Tibial nerve (tissue), 4 donors: Measurements from ENCODE around the gene TEX2. TPM values are rescaled to one million over a fixed set of nuclear protein-coding genes. Genes with fewer than 3 reads are reported as not detected.

ENCODE experiments used
- DNase-seq, 2 donors: peaks; one replicate each; pipeline ENCODE4 v3.0.0-alpha.2; 2019; ENCODE audit warnings: low spot score in 2 of 2
- H3K27ac ChIP-seq, 4 donors: fragments of 200-600 bp; sonication (generic) in 3 of 4; one replicate each; pipeline ENCODE4 v1.5.1; 2017 to 2019; ENCODE audit warnings: mild to moderate bottlenecking in 1 of 4
- H3K27me3 ChIP-seq, 2 donors: fragments of 200-600 bp; sonication (generic) in 1 of 2; one replicate each; pipeline versions ENCODE4 v1.5.1 to v1.6.0; 2017 to 2019
- H3K36me3 ChIP-seq, 3 donors: fragments of 200-600 bp; sonication (generic); one replicate each; pipeline ENCODE4 v1.5.1; 2018 to 2019
- H3K4me1 ChIP-seq, 4 donors: fragments of 200-600 bp; sonication (generic) in 3 of 4; one replicate each; pipeline ENCODE4 v1.5.1; 2017 to 2019
- H3K4me3 ChIP-seq, 4 donors: fragments of 200-600 bp; sonication (generic) in 3 of 4; one replicate each; pipeline ENCODE4 v1.5.1; 2017 to 2019; ENCODE audit warnings: mild to moderate bottlenecking in 1 of 4, moderate library complexity in 1 of 4
- H3K9me3 ChIP-seq, 4 donors: fragments of 200-600 bp; sonication (generic) in 3 of 4; one replicate each; pipeline ENCODE4 v1.5.1; 2017 to 2019
- CTCF ChIP-seq, 5 experiments: fragments of 200-600 bp in 3 of 5; fragments of 450-650 bp in 2 of 5; sonication (generic) in 3 of 5; IDR thresholded peaks; one replicate each; pipeline ENCODE4 v1.5.1; 2016 to 2019; ENCODE audit warnings: antibody characterized with exemption in 5 of 5, mild to moderate bottlenecking in 3 of 5, moderate library complexity in 2 of 5
- EP300 ChIP-seq, 2 donors: sonication (generic); formaldehyde crosslinking; IDR thresholded peaks; one replicate each; pipeline ENCODE4 v1.6.1; 2017; ENCODE audit warnings: antibody characterized with exemption in 2 of 2, mild to moderate bottlenecking in 1 of 2
- POLR2A ChIP-seq, 2 donors: fragments of 450-650 bp; IDR thresholded peaks; one replicate each; pipeline ENCODE4 v1.6.1; 2017; ENCODE audit warnings: antibody characterized with exemption in 2 of 2, mild to moderate bottlenecking in 2 of 2, moderate library complexity in 2 of 2
- WGBS, 2 donors: methylation state at CpG; one replicate each; pipeline ENCODE4 v1.1.5; 2018; 5-methylcytosine and 5-hydroxymethylcytosine counted together
- small RNA-seq: library from RNA; depleted of rRNA; stranded (forward); fragments of <200 nt; gene quantifications from one replicate; pipeline ENCODE3, GENCODE V24; 2016
- total RNA-seq, 4 donors: library from RNA; depleted of rRNA; stranded (reverse); fragments of >200 nt; gene quantifications; one replicate each; pipeline ENCODE4 v1.1.0, GENCODE V29; 2016

The TEX2 gene
- total RNA-seq, 4 donors from 2014 or later, result 32.6 to 110 (median 59.7) TPM

DNA sequence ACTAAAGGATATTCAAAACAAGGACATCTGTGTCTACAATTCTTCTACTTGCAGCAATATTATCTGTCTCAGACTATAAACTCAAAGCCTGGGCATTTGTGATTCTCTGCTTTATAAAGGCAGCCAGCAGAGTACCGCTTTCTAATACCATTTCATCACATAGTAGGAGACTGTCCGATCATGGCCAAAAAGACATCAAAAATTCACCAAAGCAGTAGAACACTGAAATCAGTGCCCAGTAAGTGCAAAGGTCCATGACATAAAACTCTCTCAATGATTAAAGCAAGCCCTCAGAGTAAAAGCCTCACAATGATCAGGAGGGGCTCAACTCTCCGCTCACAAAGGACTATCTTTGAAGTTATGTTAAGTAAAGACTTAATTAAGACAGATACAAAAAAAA is 156.1 kb downstream of the TEX2 start:
- DNase-seq, result no peak

GRCh38 chr17:64103391-64104364 is 159.4 kb downstream of the TEX2 start:
- H3K27ac ChIP-seq, result no peak overlapping the region
- H3K9me3 ChIP-seq, result no peaks in the 10 kb centered on the region
- no peak overlapping the region for H3K4me3 ChIP-seq
- 91 to 94% methylated on average over 5 of the region's 5 CpGs for WGBS, 2 donors
- H3K27me3 ChIP-seq, result no peaks in the 10 kb centered on the region
- H3K36me3 ChIP-seq, result no peaks in the 10 kb centered on the region
- H3K4me1 ChIP-seq, result peaks cover 0 to 14% (median 4%) of the 10 kb centered on the region in 4 donors
- no peak for TF ChIP-seq POLR2A (IDR thresholded peaks at IDR 0.05)
- TF ChIP-seq CTCF (IDR thresholded peaks at IDR 0.05), result no peak
- no peak for TF ChIP-seq EP300 (IDR thresholded peaks at IDR 0.05)
- DNase-seq, result no peak

More for the DNA sequence above, 156.1 kb downstream of the TEX2 start:
- H3K36me3 ChIP-seq, result no peaks in the 10 kb centered on the region
- H3K4me1 ChIP-seq, result peaks cover 0 to 14% (median 4%) of the 10 kb centered on the region in 4 donors
- H3K27me3 ChIP-seq, result no peaks in the 10 kb centered on the region
- H3K27ac ChIP-seq, result no peak overlapping the region
- 82 to 94% methylated on average over 3 of the region's 3 CpGs for WGBS, 2 donors
- TF ChIP-seq EP300 (IDR thresholded peaks at IDR 0.05) (no peak), POLR2A (IDR thresholded peaks at IDR 0.05) (no peak), CTCF (IDR thresholded peaks at IDR 0.05) (no peak)
- no peaks in the 10 kb centered on the region for H3K9me3 ChIP-seq
- H3K4me3 ChIP-seq, result no peak overlapping the region

GRCh38 chr17:64102627-64103390 is 160.3 kb downstream of the TEX2 start:
- 81 to 93% methylated on average over 7 of the region's 7 CpGs for WGBS, 2 donors
- Histone ChIP-seq H3K4me3 (no peak overlapping the region), H3K27ac (no peak overlapping the region), H3K4me1 (peaks cover 0 to 9% (median 4%) of the 10 kb centered on the region in 4 donors), H3K27me3 (no peaks in the 10 kb centered on the region), H3K9me3 (no peaks in the 10 kb centered on the region), H3K36me3 (no peaks in the 10 kb centered on the region)
- no peak for DNase-seq
- TF ChIP-seq CTCF (IDR thresholded peaks at IDR 0.05) (no peak), EP300 (IDR thresholded peaks at IDR 0.05) (no peak), POLR2A (IDR thresholded peaks at IDR 0.05) (no peak)

DNA sequence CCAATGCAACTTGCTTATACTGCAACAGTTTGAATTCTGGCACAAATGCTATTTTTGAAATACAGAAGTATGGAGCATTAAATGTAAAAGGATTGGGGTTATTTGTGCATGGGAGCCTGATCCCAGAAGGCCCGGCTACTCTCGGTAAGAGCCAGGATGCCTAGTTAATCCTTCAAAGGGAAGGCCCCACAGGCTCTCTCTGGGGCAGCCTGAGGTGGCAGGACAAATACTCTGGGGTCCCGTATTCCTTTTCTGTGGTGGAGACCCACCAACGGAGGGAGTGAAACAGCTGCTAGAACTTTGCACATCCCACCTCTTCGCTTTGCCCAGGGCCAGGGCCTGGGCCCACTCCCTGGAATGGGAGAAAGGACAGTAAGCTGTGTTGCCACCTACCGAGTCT is 163.5 kb downstream of the TEX2 start:
- no peak for TF ChIP-seq EP300 (IDR thresholded peaks at IDR 0.05)
- DNase-seq, result no peak
- H3K4me1 ChIP-seq, result no peaks in the 10 kb centered on the region
- peaks cover 0 to 26% (median 0%) of the 10 kb centered on the region in 3 donors for H3K36me3 ChIP-seq
- 79 to 87% methylated on average over 6 of the region's 6 CpGs for WGBS, 2 donors
- H3K9me3 ChIP-seq, result no peaks in the 10 kb centered on the region
- H3K27me3 ChIP-seq, result no peaks in the 10 kb centered on the region
- H3K4me3 ChIP-seq, result no peak overlapping the region
- H3K27ac ChIP-seq, result no peak overlapping the region

Small RNAs within 50 kb of the gene (small RNA-seq; reads per million reads assigned to genes)
- 296,961 reads per million, percentile 100 among the genes with 10 or more reads in this experiment for gene SNORD104

Other genes starting within 250 kb of the TEX2 start
- gene ICAM2, start 242.6 kb downstream of the TEX2 start, total RNA-seq, result 10 to 100 TPM; 18.0 to 95.1 (median 36.3) TPM
- 10 to 100 TPM in 3 of 4 donors, 1 to 10 TPM in 1; 8.7 to 17.7 (median 13.5) TPM for gene ERN1, start 133.1 kb downstream of the TEX2 start, total RNA-seq
- 100 to 1,000 TPM in 3 of 4 donors, 10 to 100 TPM in 1; 70.7 to 128 (median 126) TPM for gene PECAM1, start 127.6 kb upstream of the TEX2 start, total RNA-seq
- gene MILR1, start 185.9 kb upstream of the TEX2 start, total RNA-seq, result 10 to 100 TPM in 1 of 4 donors, 1 to 10 TPM in 3; 3.1 to 27.0 (median 6.4) TPM
- gene POLG2, start 233.8 kb upstream of the TEX2 start, total RNA-seq, result 10 to 100 TPM in 2 of 4 donors, 1 to 10 TPM in 2; 5.9 to 17.1 (median 10.3) TPM
- gene DDX5, start 243.0 kb upstream of the TEX2 start, total RNA-seq, result 100 to 1,000 TPM; 471 to 820 (median 648) TPM
- 10 to 100 TPM; 45.7 to 73.9 (median 59.3) TPM for gene CEP95, start 243.7 kb upstream of the TEX2 start, total RNA-seq